H1 (cell line): Measurements from ENCODE around the gene CFAP58.

Experiments used
- CTCF ChIP-seq, 3 experiments: IDR thresholded peaks; 1 replicate in 2 of 3; 2 replicates in 1 of 3; pipeline versions ENCODE4 v1.5.1 to v1.6.1; 2011; ENCODE audit warnings: low read length in 3 of 3, mild to moderate bottlenecking in 3 of 3, inconsistent platforms in 2 of 3, low read depth in 1 of 3, moderate library complexity in 1 of 3; ENCODE audit not compliant: insufficient read depth in 1 of 3; ENCODE audit errors: control extremely low read depth in 1 of 3
- NRF1 ChIP-seq: IDR thresholded peaks from 2 replicates; pipeline ENCODE4 v1.6.1; 2011; ENCODE audit warnings: mild to moderate bottlenecking, low read depth, low read length, improper control_type of control experiment
- TEAD4 ChIP-seq: IDR thresholded peaks from 2 replicates; pipeline ENCODE4 v1.6.1; 2012; ENCODE audit warnings: low read depth, low read length, inconsistent platforms, mixed read lengths

- TF ChIP-seq NRF1 (no peak), CTCF (IDR thresholded peaks at IDR 0.05; ENCODE audit: control extremely low read depth in 1 of 3, insufficient read depth in 1 of 3, low read depth in 1 of 3, low read length in 3 of 3) (no peak), TEAD4 (no peak)
These were observed 26.5 kb upstream of the CFAP58 start for GRCh38 chr10:104326991-104327610.
